Upper lobe of right lung (tissue), 1 donor: ENCODE measurements around the gene HRC. TPM values are rescaled to one million over a fixed set of nuclear protein-coding genes. Genes with fewer than 3 reads are reported as not detected.
"Not testable (repeated sequence)": the region's sequence is repeated elsewhere in the genome, so short reads cannot be mapped to it uniquely, and the experiment has no call there.

Experiments used
- ATAC-seq: fragments of 200-7000 bp; cut with Tn5 transposase; one replicate; pipeline ENCODE4 v1.9.1; 2020; ENCODE audit warnings: mild to moderate bottlenecking, moderate library complexity
- DNase-seq: peaks from one replicate; pipeline ENCODE4 v3.0.0-alpha.2; 2020
- H3K27ac ChIP-seq: fragments of 200-600 bp; one replicate; pipeline ENCODE4 v1.8.0; 2022
- H3K27me3 ChIP-seq: fragments of 200-600 bp; one replicate; pipeline ENCODE4 v1.8.0; 2022; ENCODE audit warnings: mild to moderate bottlenecking
- H3K36me3 ChIP-seq: fragments of 200-600 bp; one replicate; pipeline ENCODE4 v1.8.0; 2022
- H3K4me1 ChIP-seq: fragments of 200-600 bp; one replicate; pipeline ENCODE4 v1.8.0; 2022
- H3K4me3 ChIP-seq: fragments of 200-600 bp; one replicate; pipeline ENCODE4 v1.8.0; 2022; ENCODE audit warnings: mild to moderate bottlenecking
- H3K9me3 ChIP-seq: fragments of 200-600 bp; one replicate; pipeline ENCODE4 v1.8.0; 2022
- CTCF ChIP-seq: fragments of 200-600 bp; IDR thresholded peaks from one replicate; pipeline ENCODE4 v1.8.0; 2022; ENCODE audit warnings: antibody characterized with exemption
- intact Hi-C: fragments of 100-400 bp; cut with DNase I; formaldehyde crosslinking; loops from one replicate; pipeline ENCODE4 v1.11.0; 2022
- total RNA-seq: library from RNA; stranded (reverse); fragmentation: NEBNext Ultra II Directional; extraction: Animal tissue kit (Norgen Biotek cat#: 25700); gene quantifications from one replicate; pipeline ENCODE4 v1.2.1, GENCODE V29; 2021
- donor health status: DM: no; HTN: yes; CAD: no; lungs with severe emphysema.

The HRC gene
- total RNA-seq, 1 donor from 2014 or later, result 2.2 TPM

DNA sequence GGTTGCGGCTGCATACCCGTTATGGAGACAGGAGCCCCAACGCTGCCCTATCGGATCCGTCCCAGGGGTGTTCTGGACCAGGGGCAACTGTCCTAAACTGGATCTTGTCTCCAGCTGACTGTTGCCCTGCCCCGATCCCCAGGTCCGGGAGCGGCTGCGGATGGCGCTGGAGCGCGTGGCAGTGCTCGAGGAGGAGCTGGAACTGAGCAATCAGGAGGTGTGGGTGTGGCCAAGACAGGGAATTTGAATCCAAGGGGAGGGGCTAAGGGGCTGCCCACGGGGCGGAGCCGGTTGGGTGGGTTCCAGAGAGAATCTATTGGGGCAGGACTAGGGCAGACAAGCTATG is 26.0 kb downstream of the HRC start:
- no peaks in the 10 kb centered on the region for H3K27me3 ChIP-seq
- H3K4me1 ChIP-seq, result peaks cover 13% of the 10 kb centered on the region
- no peak overlapping the region for H3K4me3 ChIP-seq
- intact Hi-C loops, result no loop called here
- DNase-seq (no peak), ATAC-seq (no peak)
- H3K36me3 ChIP-seq, result no peaks in the 10 kb centered on the region
- H3K27ac ChIP-seq, result no peak overlapping the region
- H3K9me3 ChIP-seq, result no peaks in the 10 kb centered on the region
- no peak for TF ChIP-seq CTCF

GRCh38 chr19:49128545-49129237 is 26.5 kb downstream of the HRC start:
- ATAC-seq, result no peak
- intact Hi-C loops, result no loop called here

GRCh38 chr19:49127674-49128544 is 27.3 kb downstream of the HRC start:
- peak; percentile 99 for ATAC-seq
- peaks cover 9% of the 10 kb centered on the region for H3K4me1 ChIP-seq
- TF ChIP-seq CTCF, result no peak
- no peaks in the 10 kb centered on the region for H3K9me3 ChIP-seq
- intact Hi-C loops, result no loop called here
- no peak overlapping the region for H3K27ac ChIP-seq
- H3K27me3 ChIP-seq, result no peaks in the 10 kb centered on the region
- peak; percentile 98 for DNase-seq
- peak overlapping the region; percentile 43 for H3K4me3 ChIP-seq
- H3K36me3 ChIP-seq, result no peaks in the 10 kb centered on the region

More at GRCh38 chr19:49128545-49129237, 26.5 kb downstream of the HRC start:
- Histone ChIP-seq H3K27ac (no peak overlapping the region), H3K36me3 (no peaks in the 10 kb centered on the region), H3K4me1 (peaks cover 13% of the 10 kb centered on the region), H3K4me3 (peak overlapping the region; percentile 43), H3K9me3 (no peaks in the 10 kb centered on the region), H3K27me3 (no peaks in the 10 kb centered on the region)
- DNase-seq, result no peak
- no peak for TF ChIP-seq CTCF

GRCh38 chr19:49127225-49127624 is 28.0 kb downstream of the HRC start:
- H3K4me1 ChIP-seq, H3K36me3 ChIP-seq, ATAC-seq, H3K27me3 ChIP-seq, H3K27ac ChIP-seq, H3K4me3 ChIP-seq, DNase-seq, intact Hi-C loops, H3K9me3 ChIP-seq: not testable (repeated sequence)

- DNase-seq, result no peak
- intact Hi-C loops, result no loop called here
- Histone ChIP-seq H3K4me3 (no peak overlapping the region), H3K27me3 (no peaks in the 10 kb centered on the region), H3K27ac (no peak overlapping the region), H3K36me3 (no peaks in the 10 kb centered on the region), H3K9me3 (no peaks in the 10 kb centered on the region), H3K4me1 (peaks cover 9% of the 10 kb centered on the region)
- no peak for TF ChIP-seq CTCF
- no peak for ATAC-seq
These were observed 28.6 kb downstream of the HRC start for GRCh38 chr19:49126575-49126974.

DNA sequence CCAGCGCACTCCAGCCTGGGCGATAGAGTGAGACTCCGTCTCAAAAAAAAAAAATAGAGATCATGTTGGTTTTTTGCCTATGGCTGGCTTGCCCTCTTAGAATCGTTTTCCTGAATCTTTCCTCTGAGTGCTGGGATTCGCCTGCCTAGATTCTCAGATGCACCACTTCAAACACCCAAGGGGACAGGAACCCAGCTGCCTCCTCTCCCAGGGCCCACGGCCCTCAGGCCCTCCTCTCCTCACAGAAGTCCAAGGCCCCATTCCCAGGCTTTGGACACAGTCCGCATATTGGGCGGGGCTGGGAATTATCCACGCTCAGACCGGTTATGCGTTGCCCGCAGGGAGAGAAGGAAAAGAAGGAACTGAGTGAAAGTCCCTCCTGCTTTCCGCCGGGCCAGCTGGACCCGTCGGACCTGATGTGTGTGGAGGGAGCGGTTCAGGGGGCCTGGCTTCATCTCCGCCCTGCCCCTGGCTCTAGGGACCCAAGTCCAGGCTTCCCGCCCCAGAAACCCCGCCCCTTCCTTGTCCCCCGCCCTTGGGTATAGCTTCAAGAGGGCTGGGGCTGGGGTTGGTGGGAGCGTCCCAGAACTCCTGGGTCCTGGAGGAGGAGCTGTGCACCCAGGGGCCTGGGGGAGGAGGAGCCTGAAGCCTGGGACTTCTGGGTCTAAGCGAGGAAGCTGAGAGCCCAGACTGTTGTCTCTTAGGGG is 30.0 kb downstream of the HRC start:
- Histone ChIP-seq H3K27me3 (no peaks in the 10 kb centered on the region), H3K4me3 (no peak overlapping the region), H3K9me3 (no peaks in the 10 kb centered on the region), H3K27ac (no peak overlapping the region), H3K4me1 (peaks cover 10% of the 10 kb centered on the region), H3K36me3 (no peaks in the 10 kb centered on the region)
- no peak for ATAC-seq
- DNase-seq, result no peak
- intact Hi-C loops, result no loop called here
- TF ChIP-seq CTCF, result no peak

DNA sequence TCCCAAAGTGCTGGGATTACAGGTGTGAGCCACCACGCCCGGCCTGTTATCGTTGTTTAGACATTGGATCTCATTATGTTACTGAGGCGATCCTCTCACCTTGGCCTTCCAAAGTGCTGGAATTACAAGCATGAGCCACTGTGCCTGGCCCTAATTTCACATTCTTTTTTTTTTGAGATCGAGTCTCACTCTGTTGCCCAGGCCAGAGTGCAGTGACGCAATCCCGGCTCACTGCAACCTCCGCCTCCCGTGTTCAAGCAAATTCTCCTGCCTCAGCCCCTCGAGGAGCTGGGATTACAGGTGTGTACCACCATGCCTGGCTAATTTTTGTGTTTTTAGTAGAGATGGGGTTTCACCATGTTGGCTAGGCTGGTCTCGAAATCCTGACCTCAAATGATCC is 31.9 kb downstream of the HRC start:
- ATAC-seq, H3K27ac ChIP-seq, H3K9me3 ChIP-seq, DNase-seq, intact Hi-C loops, H3K27me3 ChIP-seq, H3K4me3 ChIP-seq, H3K36me3 ChIP-seq: not testable (repeated sequence)
- H3K4me1 ChIP-seq, result peaks cover 17% of the 10 kb centered on the region

- H3K27me3 ChIP-seq, H3K36me3 ChIP-seq, H3K4me3 ChIP-seq, ATAC-seq, H3K27ac ChIP-seq, DNase-seq, H3K9me3 ChIP-seq, intact Hi-C loops: not testable (repeated sequence)
- H3K4me1 ChIP-seq, result peaks cover 21% of the 10 kb centered on the region
These were observed 33.4 kb downstream of the HRC start for GRCh38 chr19:49121841-49122240.
